GM18861 (cell line): ENCODE measurements around the gene CNNM3.

ENCODE experiments used
- ATAC-seq: cut with Tn5 transposase; IDR thresholded peaks from one replicate; pipeline ENCODE4 v1.9.1; 2021; ENCODE audit not compliant: unreplicated experiment

Gene CNNM3

GRCh38 chr2:96816836-96817702 lies 1.0 kb downstream of the CNNM3 start:
- no peak for ATAC-seq

GRCh38 chr2:96817882-96818281 lies 1.8 kb downstream of the CNNM3 start:
- no peak for ATAC-seq

GRCh38 chr2:96819128-96819875 lies 3.2 kb downstream of the CNNM3 start:
- ATAC-seq: no peak

- no peak for ATAC-seq
Observed at GRCh38 chr2:96819876-96820511, 3.9 kb downstream of the CNNM3 start.

- ATAC-seq: no peak
Observed at GRCh38 chr2:96821113-96821675, 5.1 kb downstream of the CNNM3 start.

- no peak for ATAC-seq
Observed at GRCh38 chr2:96822786-96823185, 6.7 kb downstream of the CNNM3 start.

GRCh38 chr2:96823198-96823597 lies 7.1 kb downstream of the CNNM3 start:
- ATAC-seq: no peak

GRCh38 chr2:96824079-96824870 lies 8.2 kb downstream of the CNNM3 start:
- no peak for ATAC-seq

GRCh38 chr2:96825057-96825456 lies 9.0 kb downstream of the CNNM3 start:
- ATAC-seq: no peak

GRCh38 chr2:96826546-96827278 lies 10.6 kb downstream of the CNNM3 start:
- no peak for ATAC-seq

- no peak for ATAC-seq
Observed at GRCh38 chr2:96828436-96828835, 12.4 kb downstream of the CNNM3 start.

GRCh38 chr2:96828874-96829273 lies 12.8 kb downstream of the CNNM3 start:
- ATAC-seq: no peak

- no peak for ATAC-seq
Observed at GRCh38 chr2:96830044-96830562, 14.0 kb downstream of the CNNM3 start.

- ATAC-seq: no peak
Observed at GRCh38 chr2:96831679-96832078, 15.6 kb downstream of the CNNM3 start.

GRCh38 chr2:96832408-96832753 lies 16.3 kb downstream of the CNNM3 start:
- no peak for ATAC-seq

- ATAC-seq: no peak
Observed at GRCh38 chr2:96832754-96833507, 16.9 kb downstream of the CNNM3 start.

GRCh38 chr2:96835830-96836229 lies 19.8 kb downstream of the CNNM3 start:
- ATAC-seq: no peak

- ATAC-seq: no peak
Observed at GRCh38 chr2:96837575-96837974, 21.5 kb downstream of the CNNM3 start.
